ENCODE results near the gene USP24.
"Not testable (repeated sequence)": the region's sequence is repeated elsewhere in the genome, so short reads cannot be mapped to it uniquely, and the experiment has no call there.

The USP24 gene

DNA sequence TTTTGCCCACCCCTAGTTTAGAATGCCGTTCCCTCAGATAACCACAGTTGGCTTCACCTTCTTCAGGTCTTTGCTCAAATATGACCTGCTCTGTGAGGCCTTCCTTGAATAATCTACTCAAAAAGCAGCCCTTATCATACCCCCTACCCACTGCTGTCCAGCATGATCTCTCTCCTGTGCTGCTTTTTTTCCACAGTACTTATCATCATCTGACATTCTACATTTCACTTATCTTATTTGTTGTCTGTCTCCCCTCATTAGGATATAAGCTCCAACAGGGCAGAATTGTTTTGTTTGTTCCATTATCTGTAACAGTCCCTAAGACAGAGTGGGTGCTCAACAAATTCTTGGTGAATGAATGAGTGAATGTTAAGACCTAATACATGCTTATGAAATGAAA, 18.1 kb downstream of the USP24 start:
- DNase-seq, result no peak

DNA sequence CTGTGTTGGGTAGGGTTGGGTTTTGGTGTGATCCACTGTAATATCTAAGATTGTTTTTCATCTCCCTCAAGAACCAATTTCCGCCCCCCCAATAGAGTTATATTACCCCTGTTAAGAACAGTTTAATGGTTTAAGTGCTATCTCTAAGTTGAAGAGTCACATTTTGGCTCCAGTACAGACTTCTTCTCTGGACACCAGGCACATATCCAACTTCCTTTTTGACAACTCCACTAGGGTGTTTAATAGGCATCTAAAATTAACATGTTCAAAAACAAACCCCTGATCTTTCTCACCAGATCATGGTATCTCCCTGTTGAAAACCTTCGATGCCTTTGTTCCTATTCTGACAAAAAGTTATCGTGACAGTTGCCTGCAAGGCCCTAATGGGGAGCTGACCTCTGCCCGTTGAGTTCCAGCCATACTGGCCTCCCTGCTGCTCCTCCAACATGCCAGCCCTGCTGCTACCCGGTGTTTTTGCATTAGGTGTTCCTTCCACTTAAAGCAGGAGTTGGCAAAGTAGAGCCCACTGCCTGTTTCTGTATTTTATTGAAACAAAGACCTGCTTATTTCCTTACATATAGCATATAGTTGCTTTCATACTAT, 18.6 kb downstream of the USP24 start:
- DNase-seq, result peak; percentile 30

DNA sequence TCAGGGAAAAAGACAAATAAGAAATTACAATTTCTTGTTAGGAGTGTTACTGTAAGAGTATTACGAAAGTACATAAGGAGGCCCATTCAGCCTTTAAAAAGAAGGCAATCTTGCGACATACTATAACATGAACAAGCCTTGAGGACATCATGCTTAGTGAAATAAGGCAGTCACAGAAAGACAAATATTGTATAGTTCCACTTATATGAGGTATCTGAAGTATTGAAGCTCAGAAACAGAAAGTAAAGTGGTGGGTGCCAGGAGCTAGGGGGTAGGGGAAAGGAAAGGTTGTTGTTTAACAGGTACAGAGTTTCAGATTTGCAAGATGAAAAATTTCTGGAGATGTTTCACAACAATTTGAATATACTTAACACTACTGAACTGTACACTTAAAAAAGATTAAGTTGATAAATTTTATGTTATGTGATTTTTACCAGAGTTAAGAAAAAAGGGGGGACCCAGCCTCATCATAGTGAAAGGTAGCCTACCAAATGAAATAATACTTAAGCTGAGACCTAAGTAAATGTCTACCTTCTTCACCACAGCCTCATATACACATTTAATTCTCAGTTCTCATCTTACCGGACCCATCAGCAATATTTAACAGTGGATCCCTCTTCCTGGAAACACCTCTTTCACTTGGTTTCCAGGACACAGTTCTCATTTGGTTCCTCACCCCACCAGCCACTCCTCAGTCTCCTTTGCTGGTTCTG, 19.5 kb downstream of the USP24 start:
- DNase-seq, result no peak

DNA sequence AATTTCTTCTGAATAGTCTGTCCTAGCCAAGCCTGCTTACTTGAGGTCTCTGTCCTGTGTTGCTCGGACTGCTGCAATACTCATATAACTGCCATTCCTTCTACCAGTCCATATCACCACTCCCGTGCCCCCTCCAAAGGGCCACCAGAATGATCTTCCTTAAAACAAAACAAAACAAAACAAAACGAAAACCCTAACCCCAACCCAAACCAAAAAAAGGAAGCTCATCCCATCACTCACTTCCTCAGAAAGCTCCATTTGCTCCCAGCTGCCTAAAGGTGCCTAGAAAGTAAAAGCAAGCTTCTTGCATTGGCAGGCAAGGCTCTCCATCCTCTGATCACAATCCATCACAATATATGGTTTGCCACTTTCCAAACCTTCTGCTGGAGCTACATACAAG, 20.3 kb downstream of the USP24 start:
- no peak for DNase-seq

DNA sequence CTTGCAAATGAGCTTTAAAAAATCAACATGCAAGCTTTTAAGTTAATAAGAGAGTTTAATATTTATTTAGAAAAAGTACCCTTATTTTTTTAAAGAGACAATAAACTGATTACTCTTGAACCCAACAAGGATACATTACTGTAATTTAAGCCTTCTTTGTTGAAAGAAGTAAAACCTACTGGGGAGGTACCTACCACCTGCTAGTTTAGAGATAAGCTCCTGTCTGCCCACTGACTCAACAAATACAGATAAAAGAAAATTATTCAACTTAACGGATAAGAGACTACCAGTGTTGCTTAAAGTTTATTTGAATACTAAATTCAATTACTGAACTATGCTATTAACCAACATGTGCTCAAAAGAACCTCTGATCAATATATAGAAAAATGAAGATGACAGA, 23.1 kb downstream of the USP24 start:
- no peak for DNase-seq

DNA sequence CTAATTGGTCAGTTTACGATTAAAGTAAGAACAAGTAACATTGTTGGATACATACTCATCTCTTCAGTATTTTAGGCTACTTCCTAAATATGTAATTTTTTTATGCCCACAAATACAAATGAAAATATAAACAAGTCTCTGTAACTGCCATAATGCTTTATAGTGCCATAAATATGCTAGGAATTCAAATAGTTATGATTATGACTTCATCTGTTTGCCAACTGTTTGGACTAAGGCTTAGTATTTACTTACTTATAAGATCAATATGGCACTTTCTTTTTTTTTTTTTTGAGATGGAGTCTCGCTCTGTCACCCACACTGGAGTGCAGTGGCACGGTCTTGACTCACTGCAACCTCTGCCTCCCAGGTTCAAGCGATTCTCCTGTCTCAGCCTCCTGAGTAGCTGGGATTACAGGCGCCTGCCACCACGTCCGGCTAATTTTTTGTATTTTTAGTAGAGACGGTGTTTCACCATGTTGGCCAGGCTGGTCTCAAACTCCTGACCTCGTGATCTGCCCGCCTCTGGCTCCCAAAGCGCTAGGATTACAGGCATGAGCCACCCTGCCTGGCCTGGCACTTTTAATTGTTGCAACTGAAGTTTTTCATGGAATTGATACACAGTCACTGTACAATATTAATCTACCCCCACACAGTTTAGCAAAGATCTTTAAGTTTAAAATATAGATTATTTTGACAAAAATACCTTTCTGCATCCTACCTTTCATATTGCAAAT, 23.8 kb downstream of the USP24 start:
- not testable (repeated sequence) for DNase-seq

DNA sequence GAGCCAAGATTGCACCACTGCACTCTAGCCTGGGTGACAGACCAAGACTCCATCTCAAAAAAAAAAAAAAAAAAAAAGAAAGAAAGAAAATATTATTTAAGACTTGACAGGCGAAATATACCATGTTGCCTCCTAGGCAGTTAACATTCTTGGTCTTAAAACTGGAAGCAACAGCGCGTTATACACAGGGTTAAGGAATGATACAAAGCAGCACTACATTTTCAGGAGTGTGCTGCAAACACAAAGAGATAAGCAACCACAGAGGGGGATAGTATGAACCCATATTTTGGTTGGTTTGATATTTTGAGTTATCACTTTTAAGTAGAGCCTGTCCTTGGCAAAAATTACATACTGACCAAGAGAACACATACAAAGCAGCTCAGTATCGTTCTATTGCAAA, 25.1 kb downstream of the USP24 start:
- DNase-seq, result no peak

DNA sequence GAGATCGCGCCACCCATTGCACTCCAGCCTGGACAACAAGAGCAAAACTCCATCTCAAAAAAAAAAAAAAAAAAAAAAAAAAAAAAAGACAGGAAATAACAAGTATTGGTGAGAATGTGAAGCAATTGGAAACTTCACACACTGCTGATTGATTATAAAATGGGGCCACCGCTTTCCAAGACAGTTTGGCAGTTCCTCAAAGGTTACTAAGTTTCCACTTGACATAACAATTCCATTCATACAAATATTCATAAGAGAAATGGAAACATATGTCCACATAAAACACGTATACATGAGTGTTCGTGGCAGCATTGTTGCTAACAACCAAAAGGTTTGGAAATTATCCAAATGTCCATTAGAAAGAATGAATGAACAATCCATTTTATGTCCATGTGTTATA, 26.3 kb downstream of the USP24 start:
- DNase-seq, result no peak

DNA sequence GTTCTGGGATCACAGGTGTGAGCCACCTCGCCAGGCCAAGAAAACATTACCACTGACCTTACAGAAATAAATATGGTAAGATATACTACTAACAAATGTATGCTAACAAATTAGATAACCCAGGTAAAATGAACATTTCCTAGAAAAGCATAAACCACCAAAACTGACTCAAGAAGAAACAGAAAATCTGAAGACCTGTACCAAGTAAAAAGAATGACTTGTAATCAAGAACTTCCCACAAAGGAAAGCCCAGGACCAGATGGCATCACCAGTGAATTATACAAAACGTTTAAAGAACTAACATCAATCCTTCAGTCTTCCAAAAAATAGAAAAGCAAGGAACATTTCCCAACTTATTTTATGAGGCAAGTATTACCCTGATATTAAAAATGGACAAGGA, 29.3 kb downstream of the USP24 start:
- no peak for DNase-seq

DNA sequence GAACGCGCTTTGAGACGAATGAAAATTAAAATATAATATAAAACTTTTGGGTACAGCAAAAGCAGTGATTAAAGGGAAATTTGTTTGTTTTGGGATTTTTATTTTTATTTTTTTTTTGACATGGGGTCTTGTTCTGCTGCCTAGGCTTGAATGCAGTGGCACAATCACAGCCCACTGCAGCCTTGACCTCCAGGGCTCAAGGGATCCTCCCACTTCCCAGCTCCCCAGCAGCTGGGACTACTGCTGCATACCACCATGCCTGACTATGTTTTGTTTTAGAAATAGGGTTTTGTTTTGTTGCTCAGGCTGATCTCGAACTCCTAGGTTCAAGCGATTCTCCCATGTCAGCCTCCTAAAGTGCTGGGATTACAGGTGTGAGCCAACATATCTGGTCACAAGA, 30.3 kb downstream of the USP24 start:
- no peak for DNase-seq

DNA sequence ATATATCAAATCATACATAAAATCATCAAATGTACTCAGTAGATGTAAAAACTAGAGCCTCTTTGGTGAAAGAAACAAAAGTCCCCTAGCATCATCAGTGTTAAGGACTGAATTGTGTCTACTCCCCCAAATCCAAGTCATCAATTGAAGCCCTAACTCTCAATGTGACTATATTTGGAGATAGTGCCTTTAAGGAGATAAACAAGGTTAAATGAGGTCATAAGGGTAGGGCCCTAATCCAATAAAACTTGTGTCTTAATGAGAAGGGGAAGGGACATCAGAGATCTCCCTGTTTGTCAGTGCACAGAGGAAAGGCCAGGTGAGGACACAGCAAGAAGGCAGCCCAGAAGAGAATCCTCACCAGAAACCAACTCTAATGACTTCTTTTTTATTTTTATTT, 33.5 kb downstream of the USP24 start:
- no peak for DNase-seq

DNA sequence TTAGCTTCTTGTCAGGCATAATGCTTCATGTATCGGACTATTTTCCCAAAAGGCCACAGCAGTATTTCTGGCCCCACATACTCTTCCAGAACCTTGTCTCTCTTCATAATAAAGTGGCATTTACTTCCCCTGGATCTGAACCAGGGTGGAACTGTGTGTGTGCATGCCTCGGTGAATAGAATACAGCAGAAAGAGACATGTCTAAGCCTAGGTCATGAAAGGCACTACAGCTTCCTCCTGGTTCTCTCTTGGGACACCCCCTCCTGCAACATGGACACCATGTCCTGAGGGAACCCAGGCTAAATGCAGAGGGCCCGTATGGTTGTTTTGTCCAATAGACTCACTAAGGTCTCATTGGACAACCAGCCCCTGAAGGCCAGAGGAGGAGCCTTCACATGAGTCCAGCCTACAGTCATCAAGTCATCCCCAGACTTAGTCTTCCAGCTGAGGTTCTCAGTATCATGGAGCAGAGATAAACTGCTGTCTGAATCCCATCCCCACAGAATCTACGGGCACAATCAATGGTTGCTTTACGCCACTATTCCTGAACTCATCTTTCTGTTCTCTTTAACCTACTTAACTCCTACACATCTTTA, 35.0 kb downstream of the USP24 start:
- DNase-seq, result no peak

DNA sequence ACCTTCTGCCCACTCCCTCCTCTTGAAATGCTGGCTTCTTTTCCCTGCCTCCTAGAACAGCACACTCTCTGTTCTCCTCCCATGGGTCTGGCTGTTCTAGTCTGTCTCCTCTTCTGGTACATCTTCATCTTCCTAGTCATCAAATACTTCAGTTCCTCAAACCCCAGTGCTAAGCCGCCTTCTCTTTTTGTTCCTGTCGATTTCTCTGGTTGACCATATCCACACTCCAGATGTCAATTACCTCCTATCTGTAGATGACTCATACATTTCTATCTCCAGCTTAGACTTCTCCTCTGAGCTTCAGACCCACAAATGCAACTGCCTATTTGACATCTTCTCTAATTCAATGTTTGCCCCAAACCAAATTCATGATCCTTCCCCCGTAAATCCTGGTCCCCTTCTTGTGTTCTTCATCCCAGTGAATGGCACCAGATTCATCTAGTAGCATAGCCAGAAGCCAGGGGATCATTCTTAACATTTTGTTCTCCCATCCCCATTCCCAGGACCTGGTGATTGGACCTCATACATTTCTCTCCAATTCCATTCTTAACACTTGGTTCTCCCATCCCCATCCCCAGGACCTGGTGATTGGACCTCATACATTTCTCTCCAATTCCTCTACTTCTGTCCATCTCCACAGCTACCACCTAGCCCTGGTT, 35.9 kb downstream of the USP24 start:
- DNase-seq, result no peak

DNA sequence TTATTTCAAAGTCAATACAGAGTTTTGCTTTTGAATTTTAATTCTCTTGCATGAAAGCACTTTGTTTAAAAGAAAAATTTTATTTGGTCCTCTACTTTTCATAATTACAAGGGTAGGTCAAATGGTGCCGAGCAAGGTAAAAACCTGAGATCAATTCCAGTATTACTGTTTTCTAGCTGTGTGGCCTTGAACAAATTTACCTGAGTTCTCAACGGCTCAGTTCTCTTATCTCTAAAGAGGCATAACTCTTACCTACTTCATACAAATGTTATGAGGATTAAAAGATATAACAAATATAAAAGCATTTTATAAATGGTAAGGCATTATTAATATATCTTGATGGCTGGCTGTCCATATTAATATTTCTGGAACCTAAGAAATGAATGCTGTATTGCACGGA, 42.5 kb downstream of the USP24 start:
- DNase-seq, result no peak

DNA sequence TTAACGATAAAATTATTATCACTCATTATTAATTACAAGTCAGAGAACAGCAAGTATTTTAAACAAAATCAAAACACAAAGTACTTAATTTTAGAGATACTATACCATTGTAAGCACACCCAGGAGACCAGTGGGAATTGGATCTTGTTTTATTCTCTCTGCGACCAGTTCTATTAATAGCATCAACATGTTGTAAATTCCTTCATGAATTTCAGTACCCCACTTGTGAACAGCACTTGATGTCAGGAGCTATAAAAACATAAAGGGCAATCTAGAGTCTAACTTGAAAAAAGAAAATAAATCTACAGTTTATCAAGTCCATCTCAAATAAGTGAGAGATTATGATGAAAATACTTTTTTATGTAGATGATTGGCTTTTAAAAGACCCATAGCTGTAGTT, 42.9 kb downstream of the USP24 start:
- peak; percentile 8 for DNase-seq

DNA sequence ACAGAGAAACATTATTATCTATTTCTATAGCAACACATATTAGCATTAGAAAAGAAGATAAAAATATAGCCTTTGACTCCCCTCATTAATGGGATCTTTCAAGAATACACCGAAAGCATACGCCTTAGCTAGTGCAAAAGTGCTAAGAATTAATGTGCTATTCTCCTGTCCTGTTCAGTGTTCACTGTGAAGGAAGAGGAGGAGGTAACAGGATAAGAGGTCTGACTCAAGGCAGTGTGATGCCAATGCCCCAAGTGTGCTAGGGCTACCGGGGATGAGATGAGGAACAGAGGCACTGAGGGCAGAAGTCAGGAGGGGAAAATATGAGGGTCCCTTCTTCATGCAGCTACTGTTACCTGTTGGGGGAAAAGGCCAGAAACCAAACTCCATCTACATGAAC, 43.5 kb downstream of the USP24 start:
- no peak for DNase-seq

DNA sequence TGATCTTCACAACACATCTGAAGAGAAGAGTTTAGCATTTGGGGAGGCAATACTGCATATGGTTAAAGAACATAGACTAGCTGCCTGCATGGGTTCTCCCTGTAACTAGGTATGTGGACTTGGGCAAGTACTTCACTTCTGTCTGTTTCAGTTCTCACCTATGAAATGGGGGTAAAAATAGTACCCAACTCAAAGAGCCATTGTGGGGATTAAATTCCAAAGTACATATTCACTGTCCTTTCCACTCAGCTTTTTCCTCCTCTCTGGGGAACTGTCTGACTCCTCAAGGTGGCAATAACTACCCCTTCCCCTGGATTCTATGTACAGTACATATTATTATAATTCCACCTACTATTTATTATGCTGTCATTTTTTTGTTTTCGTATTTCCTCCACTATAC, 44.7 kb downstream of the USP24 start:
- DNase-seq, result no peak

DNA sequence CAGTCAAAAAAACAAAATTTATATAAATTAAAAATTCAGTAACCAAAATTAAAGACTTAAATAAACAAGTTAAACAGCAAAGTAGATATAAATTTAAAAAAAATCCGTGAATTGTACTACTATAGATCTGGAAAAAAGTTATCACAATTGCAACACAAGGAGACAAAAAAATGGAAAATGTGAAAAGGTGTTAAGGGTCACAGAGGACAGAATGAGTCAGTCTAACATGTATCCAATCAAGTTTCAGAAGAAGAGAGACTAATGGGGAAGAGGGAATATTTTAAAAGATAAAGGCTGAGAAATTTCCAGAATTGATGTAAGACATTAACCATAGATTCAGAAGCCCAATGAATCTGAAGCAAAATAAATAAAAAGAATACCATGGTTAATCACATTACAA, 46.0 kb downstream of the USP24 start:
- no peak for DNase-seq

DNA sequence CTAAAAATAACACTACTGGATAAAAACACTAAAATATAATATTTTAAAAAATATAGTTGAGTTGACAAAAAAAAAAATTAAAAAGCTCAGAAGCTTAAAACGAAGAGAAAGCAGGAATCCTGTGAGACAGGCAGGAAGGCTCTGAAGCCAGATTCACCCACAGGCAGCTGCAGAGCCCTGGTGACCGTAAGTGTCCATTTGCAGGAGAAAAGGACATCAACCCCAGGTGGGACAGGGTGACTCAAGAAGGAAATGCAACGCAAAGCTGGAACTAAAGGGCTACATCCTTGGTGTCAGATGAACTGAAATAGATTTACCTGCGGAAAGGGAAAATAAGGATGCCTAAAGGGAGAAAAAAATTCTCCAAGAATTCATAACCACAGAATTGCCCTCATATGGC, 46.8 kb downstream of the USP24 start:
- no peak for DNase-seq

DNA sequence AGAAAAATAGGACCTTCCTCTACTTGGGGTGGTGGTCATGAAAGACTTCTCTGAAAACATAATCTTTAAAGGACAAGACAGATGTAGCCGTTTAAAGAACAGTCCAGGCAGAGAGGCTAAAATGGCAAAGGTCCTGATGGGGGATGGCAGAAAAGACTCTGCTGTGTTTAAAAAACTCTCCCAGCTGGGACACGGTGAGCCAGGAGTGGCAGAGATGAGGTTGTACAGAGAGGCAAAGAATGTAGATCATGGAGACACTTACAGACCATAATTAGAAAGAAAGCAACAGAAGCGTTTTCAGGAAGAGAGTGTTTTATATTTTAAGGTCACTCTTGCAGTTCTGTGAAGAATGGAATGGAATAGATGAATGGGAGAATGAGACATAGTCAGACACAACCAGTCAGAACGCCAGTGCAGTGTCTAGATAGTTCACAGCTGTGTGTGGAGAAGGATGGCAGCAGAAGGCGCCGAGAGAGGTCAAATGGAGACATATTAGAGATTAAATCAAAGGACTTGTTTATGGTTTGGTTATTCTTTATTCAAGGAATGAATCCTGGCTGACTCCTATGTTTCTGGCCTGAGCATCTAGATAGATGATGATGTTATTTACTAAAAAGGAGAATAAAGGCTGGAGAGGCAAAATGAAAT, 47.8 kb downstream of the USP24 start:
- DNase-seq, result no peak

DNA sequence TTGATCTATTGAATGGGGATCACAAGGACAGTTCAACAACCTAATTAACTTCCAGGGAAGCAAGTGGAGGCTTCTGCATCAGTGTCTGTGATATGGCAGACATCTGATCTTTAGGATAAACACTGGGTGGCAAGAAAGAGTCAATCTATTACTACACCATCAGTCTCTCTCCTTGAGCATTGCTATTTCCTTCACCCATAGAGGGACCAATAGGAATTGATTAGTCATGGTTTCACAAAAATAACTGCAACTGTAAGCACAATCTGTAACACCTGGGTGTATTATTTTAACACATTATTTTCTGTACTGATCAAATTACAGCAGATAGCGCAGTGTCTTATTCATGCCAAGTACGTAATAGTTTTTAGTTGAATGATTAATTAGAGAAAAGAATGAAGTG, 50.3 kb downstream of the USP24 start:
- no peak for DNase-seq

DNA sequence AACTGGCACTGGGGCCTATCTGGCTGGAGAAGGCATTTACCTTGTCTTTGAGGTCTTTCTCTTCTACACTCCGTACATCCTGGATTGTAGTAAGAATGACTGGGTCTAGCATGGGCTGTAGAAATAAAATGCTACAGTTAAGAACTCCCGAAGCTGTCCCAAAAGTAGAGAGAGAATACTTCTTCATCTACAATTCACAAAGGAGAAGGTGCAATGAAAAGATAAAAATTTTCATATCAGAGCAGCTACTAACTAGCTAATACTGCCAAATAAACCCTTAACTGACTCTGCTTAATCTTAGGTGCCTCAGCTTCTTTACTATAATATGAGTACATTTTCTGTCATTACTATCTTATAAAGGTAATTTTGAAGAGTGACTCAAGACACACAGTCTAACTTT, 55.6 kb downstream of the USP24 start:
- DNase-seq, result no peak

DNA sequence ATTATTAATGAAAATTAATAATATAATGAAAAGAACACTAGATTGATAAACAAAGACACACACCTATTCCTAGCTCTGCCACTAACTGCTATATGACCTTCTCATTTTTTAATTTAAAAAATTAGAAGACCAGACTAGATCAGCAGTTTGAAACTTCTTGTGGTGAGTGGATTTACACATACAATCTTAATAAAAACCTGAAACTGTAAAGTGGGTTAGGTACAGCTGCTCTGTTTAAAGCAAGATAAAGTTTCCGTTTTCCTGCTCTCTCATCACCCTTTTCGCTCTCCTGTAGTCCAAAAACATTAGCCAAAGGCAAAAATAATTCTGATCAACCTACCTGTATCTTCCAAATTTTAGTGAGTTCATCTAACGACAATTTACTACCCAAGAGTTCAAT, 58.6 kb downstream of the USP24 start:
- DNase-seq, result no peak

Measured in DMS79 treated with DMSO at 0.1 percent for 48 hours (cell line).